ENCODE results near the gene CCDC197.

GRCh38 chr14:94004015-94004414 is 6.9 kb downstream of the CCDC197 start:
- TF ChIP-seq, protein P1, sequence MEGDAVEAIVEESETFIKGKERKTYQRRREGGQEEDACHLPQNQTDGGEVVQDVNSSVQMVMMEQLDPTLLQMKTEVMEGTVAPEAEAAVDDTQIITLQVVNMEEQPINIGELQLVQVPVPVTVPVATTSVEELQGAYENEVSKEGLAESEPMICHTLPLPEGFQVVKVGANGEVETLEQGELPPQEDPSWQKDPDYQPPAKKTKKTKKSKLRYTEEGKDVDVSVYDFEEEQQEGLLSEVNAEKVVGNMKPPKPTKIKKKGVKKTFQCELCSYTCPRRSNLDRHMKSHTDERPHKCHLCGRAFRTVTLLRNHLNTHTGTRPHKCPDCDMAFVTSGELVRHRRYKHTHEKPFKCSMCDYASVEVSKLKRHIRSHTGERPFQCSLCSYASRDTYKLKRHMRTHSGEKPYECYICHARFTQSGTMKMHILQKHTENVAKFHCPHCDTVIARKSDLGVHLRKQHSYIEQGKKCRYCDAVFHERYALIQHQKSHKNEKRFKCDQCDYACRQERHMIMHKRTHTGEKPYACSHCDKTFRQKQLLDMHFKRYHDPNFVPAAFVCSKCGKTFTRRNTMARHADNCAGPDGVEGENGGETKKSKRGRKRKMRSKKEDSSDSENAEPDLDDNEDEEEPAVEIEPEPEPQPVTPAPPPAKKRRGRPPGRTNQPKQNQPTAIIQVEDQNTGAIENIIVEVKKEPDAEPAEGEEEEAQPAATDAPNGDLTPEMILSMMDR (IDR thresholded peaks at IDR 0.05), result no peak
- no peak for TF ChIP-seq POLR2A (IDR thresholded peaks at IDR 0.05)

All from testis (tissue), 2 donors.